Measurements from ENCODE around the gene MCTS1.
A peak's percentile ranks its signal among the peaks of the same experiment; 100 is the strongest.
"Not testable (repeated sequence)": the region's sequence is repeated elsewhere in the genome, so short reads cannot be mapped to it uniquely, and the experiment has no call there.

Gene MCTS1

DNA sequence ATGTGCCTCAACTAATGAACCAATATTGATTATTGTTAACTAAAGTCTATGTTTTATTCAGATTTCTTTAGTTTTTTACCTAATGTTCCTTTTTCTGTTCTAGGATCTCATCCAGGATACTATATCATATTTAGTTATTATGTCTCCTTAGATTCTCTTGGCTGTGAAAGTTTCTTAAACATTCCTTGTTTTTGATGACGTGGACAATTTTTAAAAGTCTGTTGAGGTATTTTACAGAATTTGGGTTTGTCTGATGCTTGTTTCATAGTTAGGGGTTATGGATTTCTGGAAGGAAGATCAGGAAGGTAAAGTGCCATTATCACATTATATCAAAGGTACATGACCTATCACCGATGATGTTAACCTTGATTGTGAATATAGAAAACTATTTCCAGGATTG lies 18.2 kb upstream of the MCTS1 start:
- no peaks in the 10 kb centered on the region for H3K27me3 Mint-ChIP-seq
- no peak overlapping the region for H3K4me3 Mint-ChIP-seq
- H3K4me1 Mint-ChIP-seq = no peaks in the 10 kb centered on the region
- H3K27ac Mint-ChIP-seq = no peak overlapping the region
- ATAC-seq = no peak
- H3K36me3 Mint-ChIP-seq = no peaks in the 10 kb centered on the region
- no peaks in the 10 kb centered on the region for H3K9me3 Mint-ChIP-seq

DNA sequence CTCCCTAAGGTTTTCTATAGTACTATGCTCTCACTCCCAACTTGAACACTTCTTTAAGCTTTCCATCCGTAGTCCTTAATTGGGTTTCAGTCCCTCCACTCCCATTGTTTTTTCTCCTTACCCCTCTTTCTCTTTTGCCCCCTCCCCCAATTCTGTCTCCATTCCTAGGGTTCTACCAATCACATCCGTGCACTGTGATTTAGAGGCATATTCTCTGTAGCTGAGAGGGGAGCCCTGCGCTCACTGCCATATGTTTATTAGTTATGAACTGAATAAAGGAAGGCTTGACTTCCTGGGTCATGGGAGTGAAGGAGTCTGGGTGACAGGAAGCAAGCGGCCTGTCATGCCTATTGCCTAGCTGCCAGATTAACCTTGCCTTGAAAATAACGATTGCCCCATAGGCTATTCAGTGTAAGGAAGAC lies 471 bp downstream of the MCTS1 start:
- peaks cover 5% of the 10 kb centered on the region for H3K36me3 Mint-ChIP-seq
- peak; percentile 73 for ATAC-seq
- H3K27me3 Mint-ChIP-seq = no peaks in the 10 kb centered on the region
- peak overlapping the region; percentile 95 for H3K4me3 Mint-ChIP-seq
- H3K9me3 Mint-ChIP-seq = no peaks in the 10 kb centered on the region
- no peaks in the 10 kb centered on the region for H3K4me1 Mint-ChIP-seq
- peak overlapping the region; percentile 99 for H3K27ac Mint-ChIP-seq

DNA sequence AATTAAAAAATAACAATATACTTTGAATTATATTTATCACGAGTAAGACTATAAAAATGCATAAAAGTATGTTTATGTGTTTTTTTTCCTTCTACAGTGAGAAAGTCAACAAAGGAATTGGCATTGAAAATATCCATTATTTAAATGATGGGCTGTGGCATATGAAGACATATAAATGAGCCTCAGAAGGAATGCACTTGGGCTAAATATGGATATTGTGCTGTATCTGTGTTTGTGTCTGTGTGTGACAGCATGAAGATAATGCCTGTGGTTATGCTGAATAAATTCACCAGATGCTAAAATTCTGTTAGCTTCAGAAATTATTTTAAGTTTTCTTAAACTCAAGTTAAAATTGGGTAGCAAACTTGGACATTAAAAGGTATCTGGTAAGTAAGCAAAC lies 8.2 kb downstream of the MCTS1 start:
- Mint-ChIP-seq H3K4me3 (no peak overlapping the region), H3K27me3 (no peaks in the 10 kb centered on the region), H3K9me3 (no peaks in the 10 kb centered on the region), H3K27ac (no peak overlapping the region), H3K36me3 (peaks cover 11% of the 10 kb centered on the region), H3K4me1 (no peaks in the 10 kb centered on the region)
- ATAC-seq = no peak

DNA sequence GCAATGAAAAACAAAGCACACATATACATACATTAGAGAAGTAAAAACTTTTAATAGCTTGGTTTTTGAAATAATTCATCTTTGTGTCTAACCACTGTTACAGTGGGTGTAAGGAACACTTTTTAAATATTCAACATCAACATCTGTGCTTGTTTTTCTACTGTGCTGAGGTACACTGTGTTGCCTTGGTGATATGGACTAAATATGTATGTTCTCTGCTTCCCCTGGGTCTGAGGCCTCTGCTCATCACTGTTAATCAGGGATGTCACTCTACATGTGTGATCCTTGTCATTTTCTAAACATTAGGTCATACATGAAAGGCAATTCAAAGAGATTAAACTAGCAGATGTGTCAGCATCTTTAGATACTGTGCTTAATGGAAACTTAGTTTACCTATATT lies 10.9 kb downstream of the MCTS1 start:
- no peak overlapping the region for H3K27ac Mint-ChIP-seq
- ATAC-seq = no peak
- no peaks in the 10 kb centered on the region for H3K4me1 Mint-ChIP-seq
- H3K9me3 Mint-ChIP-seq = no peaks in the 10 kb centered on the region
- H3K4me3 Mint-ChIP-seq = no peak overlapping the region
- peaks cover 15% of the 10 kb centered on the region for H3K36me3 Mint-ChIP-seq
- H3K27me3 Mint-ChIP-seq = no peaks in the 10 kb centered on the region

DNA sequence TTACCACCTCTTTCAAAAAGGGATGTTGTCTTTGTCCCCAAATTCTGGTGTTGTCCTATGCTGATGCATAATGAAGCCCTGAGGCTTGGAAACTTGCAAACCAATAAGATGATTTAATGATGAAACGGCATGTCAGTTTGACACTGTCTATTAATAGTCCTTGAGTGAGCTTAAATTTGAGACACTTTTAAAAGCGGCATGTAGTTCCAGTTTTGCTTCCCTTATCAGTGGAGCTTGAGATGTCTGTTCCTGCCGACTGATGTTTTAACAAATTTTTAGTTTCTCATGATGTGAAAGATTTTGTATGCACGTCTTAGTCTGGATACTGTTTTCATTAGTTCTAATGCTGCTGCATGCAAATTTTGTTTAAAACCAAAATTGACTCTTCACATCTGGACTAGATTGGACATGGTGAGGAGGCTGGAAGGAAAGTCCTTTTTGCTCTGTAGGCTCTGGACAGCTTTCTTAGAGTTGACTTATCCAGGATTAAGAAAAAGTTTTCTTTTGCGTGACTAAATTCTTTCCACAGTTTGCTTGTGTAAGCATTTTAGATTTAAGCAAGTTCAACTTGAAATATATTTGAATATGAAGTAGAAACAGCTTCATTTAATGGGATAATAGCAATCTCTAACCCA lies 14.2 kb downstream of the MCTS1 start:
- H3K9me3 Mint-ChIP-seq = no peaks in the 10 kb centered on the region
- peaks cover 12% of the 10 kb centered on the region for H3K36me3 Mint-ChIP-seq
- no peak overlapping the region for H3K27ac Mint-ChIP-seq
- no peaks in the 10 kb centered on the region for H3K27me3 Mint-ChIP-seq
- H3K4me1 Mint-ChIP-seq = no peaks in the 10 kb centered on the region
- no peak for ATAC-seq
- H3K4me3 Mint-ChIP-seq = no peak overlapping the region

DNA sequence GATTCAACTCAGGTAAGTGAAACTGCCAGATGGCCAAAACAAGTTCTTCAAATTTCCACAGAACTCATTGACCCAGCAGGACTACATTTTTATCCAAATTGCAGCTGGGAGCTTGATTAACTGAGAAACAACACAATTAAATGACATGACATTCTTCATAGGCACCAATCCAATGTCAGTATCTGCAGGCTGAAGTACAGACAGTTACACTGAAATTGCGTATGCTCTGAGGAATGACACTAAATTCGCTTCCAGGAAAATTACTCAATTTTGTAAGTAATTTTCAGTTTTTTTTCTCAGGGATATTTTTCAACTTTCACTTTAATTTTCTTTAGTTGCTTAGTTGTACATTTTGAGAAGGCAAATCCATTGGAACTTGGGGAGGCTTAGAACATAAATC lies 21.5 kb downstream of the MCTS1 start:
- H3K9me3 Mint-ChIP-seq = no peaks in the 10 kb centered on the region
- no peak overlapping the region for H3K4me3 Mint-ChIP-seq

DNA sequence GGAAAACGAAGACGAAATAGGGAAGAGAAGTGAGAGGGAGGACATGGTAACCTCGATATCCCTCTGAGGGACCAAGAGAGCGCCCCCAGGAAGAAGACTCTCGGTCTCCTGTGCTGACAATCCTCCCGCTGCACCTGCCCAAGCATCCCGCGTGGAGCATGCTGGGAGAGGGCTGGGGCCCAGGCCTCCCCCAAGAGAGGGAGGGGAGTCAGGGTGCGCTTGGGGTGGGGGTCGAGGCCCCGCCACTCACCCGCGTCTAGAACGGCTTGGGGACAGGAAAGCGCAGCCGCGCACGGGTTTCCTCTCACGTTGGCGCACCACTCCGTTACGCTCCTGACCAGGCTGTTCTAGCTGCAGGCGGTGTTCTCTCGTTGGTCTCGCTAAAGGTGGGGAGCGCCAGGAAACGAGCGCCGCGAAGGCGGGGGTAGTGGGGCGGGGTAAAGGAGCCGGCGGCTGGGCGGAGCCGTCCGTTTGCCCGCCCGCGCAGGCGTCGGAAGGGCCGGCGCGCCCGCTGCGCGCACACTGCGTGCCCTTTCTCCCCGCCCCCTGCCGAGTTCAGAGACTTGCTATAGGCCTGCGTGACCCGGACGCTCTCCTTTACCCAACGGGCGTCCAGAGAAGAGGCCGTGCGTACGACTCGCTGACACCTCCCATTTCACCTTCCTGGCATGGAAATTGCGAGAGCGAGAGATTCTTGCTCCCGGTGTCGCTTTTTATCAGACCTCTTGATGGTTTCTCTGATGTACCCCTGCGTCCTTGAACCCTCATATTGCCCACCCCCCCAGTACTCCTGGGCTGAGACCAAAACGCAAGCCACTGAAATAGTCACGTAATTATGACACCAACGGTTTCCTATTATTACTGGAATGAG lies 26.0 kb downstream of the MCTS1 start, which contains the start of gene C1GALT1C1:
Gene C1GALT1C1, minus strand, starts transcription at position 388 of the 871 bp plus-strand sequence. CDS start 2,888 bp downstream, outside the sequence.
- H3K27ac Mint-ChIP-seq = peak within 1 kb of the TSS; percentile 98
- H3K4me3 Mint-ChIP-seq = peak within 1 kb of the TSS; percentile 97
- no peaks in the 10 kb centered on the region for H3K27me3 Mint-ChIP-seq
- peaks cover 5% of the 10 kb centered on the region for H3K4me1 Mint-ChIP-seq
- peak; percentile 98 for ATAC-seq
- no peaks in the 10 kb centered on the region for H3K36me3 Mint-ChIP-seq
- no peaks in the 10 kb centered on the region for H3K9me3 Mint-ChIP-seq

More for the DNA sequence above, 21.5 kb downstream of the MCTS1 start:
- Mint-ChIP-seq H3K4me1 (peaks cover 2% of the 10 kb centered on the region), H3K36me3 (no peaks in the 10 kb centered on the region), H3K27me3 (no peaks in the 10 kb centered on the region), H3K27ac (no peak overlapping the region)
- ATAC-seq = no peak

DNA sequence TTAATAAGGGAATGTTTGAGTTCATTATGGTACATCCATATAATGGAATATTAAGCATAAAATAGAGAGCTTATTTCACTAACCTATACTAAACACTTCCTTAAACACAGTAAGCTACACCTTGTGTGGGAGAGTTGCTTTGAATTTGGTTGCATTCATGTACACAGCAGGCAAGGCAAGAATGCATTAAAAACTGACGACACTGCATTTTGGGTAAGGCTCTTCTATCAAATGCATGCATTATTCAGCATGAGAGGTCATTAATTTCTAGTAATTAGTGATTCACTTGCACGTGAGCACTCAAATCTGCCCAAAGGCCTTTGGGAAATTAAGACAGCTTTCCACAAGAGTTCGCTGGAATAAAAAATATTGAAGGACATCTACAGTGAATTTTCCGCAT lies 34.7 kb downstream of the MCTS1 start:
- Mint-ChIP-seq H3K36me3 (no peaks in the 10 kb centered on the region), H3K9me3 (no peaks in the 10 kb centered on the region), H3K4me3 (no peak overlapping the region), H3K4me1 (peaks cover 12% of the 10 kb centered on the region), H3K27ac (no peak overlapping the region), H3K27me3 (no peaks in the 10 kb centered on the region)
- ATAC-seq = no peak

DNA sequence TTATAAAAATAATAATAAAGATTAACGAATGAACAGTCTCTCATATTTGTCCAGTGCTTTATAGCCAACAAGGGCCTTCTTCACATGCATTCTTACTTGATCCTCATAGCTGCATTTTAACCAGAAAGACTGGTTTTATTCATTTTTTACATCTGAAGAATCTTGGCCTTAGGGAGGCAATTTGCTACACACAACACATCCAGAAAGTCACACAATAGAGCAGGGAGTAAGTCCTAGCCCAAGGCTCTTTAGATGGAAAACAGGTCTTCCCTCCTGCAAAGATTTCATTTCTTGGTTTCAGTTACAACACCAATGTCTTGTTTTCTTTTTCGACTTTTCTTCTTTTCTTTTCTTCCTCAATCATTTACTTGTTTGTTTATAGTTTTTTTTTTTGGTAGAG lies 39.0 kb downstream of the MCTS1 start:
- no peaks in the 10 kb centered on the region for H3K36me3 Mint-ChIP-seq
- ATAC-seq = no peak
- H3K27ac Mint-ChIP-seq = no peak overlapping the region
- H3K27me3 Mint-ChIP-seq = no peaks in the 10 kb centered on the region
- H3K4me3 Mint-ChIP-seq = no peak overlapping the region
- H3K9me3 Mint-ChIP-seq = no peaks in the 10 kb centered on the region
- peaks cover 5% of the 10 kb centered on the region for H3K4me1 Mint-ChIP-seq

DNA sequence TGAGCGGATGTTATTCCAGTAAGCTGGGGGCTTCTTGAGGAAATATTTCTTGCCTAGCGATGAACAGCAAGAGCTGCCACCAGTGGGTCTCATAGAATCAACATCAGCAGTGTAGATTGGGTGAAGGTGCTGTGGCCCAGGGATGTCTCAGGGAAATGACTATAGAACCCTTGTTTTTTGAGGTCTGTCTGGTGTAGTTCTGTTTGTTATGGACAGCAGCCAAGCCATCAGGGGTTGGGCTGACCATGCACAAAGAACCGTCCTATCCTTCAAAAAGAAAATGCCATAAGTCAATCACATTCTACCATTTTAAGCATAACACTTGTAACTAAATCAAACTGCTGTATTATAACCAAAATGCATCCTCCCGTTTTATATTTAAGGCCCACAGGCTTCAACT lies 43.2 kb downstream of the MCTS1 start:
- Mint-ChIP-seq H3K4me1 (peaks cover 5% of the 10 kb centered on the region), H3K36me3 (no peaks in the 10 kb centered on the region), H3K9me3 (no peaks in the 10 kb centered on the region), H3K4me3 (no peak overlapping the region), H3K27ac (no peak overlapping the region), H3K27me3 (no peaks in the 10 kb centered on the region)
- ATAC-seq = no peak

DNA sequence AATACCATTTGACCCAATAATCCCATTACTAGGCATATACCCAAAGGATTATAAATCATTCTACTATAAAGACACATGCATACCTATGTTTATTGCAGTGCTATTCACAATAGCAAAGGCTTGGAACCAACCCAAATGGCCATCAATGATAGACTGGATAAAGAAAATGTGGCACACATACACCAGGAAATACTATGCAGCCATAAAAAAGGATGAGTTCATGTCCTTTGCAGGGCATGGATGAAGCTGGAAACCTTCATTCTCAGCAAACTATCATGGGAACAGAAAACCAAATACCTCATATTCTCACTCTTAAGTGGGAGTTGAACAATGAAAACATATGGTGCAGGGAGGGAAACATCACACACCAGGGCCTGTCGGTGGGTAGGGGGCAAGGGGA lies 48.4 kb downstream of the MCTS1 start:
- not testable (repeated sequence) for ATAC-seq, H3K4me3 Mint-ChIP-seq, H3K27ac Mint-ChIP-seq, H3K27me3 Mint-ChIP-seq, H3K9me3 Mint-ChIP-seq, H3K4me1 Mint-ChIP-seq, H3K36me3 Mint-ChIP-seq

DNA sequence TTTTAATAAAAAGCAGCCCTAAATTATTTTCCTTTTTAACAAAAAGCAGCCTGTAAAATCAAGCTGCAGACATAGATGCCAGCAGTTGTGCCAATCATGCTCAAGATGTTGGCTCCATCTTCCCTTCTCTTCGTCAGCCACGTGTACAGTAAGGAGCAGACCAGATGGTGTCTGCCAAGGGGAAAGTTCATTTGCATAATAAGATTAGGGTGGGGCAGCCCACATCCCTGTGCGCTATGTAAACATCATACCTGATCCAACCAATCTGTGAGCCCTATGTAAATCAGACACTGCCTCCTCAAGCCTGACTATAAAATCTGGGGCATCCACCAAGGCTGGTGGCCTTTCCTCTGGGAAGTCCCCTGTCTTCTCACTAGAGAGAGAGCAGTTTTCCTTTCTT lies 49.1 kb downstream of the MCTS1 start:
- Mint-ChIP-seq H3K4me1 (no peaks in the 10 kb centered on the region), H3K4me3 (no peak overlapping the region)
- no peak for ATAC-seq

DNA sequence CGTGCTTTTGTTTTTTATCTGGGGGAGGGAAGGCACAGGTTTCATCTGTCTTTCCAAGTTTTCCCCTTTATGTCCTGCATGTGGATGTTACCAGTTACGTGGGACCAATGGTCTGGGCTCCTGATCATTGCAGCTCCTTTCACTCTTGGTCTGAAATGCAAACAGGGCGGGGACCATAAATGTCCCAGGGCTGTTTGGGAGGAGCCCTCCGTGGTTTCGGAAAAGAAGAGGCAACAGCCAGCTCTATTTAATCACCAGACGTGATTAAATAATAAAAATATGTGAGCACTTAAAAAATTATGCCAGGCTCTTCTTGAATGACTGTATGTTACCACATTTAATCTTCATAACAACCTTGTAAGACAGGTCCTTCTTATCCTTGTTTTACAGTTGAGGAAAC lies 56.7 kb downstream of the MCTS1 start:
- Mint-ChIP-seq H3K9me3 (no peaks in the 10 kb centered on the region), H3K27me3 (no peaks in the 10 kb centered on the region), H3K4me1 (peaks cover 8% of the 10 kb centered on the region), H3K36me3 (no peaks in the 10 kb centered on the region), H3K27ac (no peak overlapping the region), H3K4me3 (no peak overlapping the region)
- no peak for ATAC-seq

More for the DNA sequence above, 49.1 kb downstream of the MCTS1 start:
- Mint-ChIP-seq H3K27me3 (no peaks in the 10 kb centered on the region), H3K27ac (no peak overlapping the region), H3K36me3 (no peaks in the 10 kb centered on the region), H3K9me3 (no peaks in the 10 kb centered on the region)
